Measurements from ENCODE around the gene NUP43.

- TF ChIP-seq MAX (CRISPR knock-in tag; IDR thresholded peaks at IDR 0.05) (no peak), CTCF (IDR thresholded peaks at IDR 0.05) (no peak), ZNF512 (CRISPR knock-in tag; IDR thresholded peaks at IDR 0.05; ENCODE audit: borderline replicate concordance) (no peak), MLX (CRISPR knock-in tag; IDR thresholded peaks at IDR 0.05) (no peak), CREB1 (CRISPR knock-in tag; IDR thresholded peaks at IDR 0.05) (no peak), ATF3 (CRISPR knock-in tag; conservative IDR thresholded peaks at IDR 0.05) (no peak), E2F1 (CRISPR knock-in tag; IDR thresholded peaks at IDR 0.05) (no peak), HMGXB4 (CRISPR knock-in tag; IDR thresholded peaks at IDR 0.05) (no peak)
Measured at GRCh38 chr6:149781715-149782114, 35.4 kb upstream of the NUP43 start.
